SIG-M5 treated with dmso at 0.1 percent for 504 hours (cell line): ENCODE measurements around the gene CNKSR3.
A peak's percentile ranks its signal among the peaks of the same experiment; 100 is the strongest.

Experiments used
- DNase-seq: peaks from one replicate; lab custom pipeline; 2025; ENCODE audit not compliant: unreplicated experiment; lab: John Stamatoyannopoulos, UW

CNKSR3 gene

GRCh38 chr6:154428897-154429296 lies 81.6 kb downstream of the CNKSR3 start:
- no peak for DNase-seq

- DNase-seq, result no peak
Observed at GRCh38 chr6:154427446-154427845, 83.0 kb downstream of the CNKSR3 start.

GRCh38 chr6:154426997-154427396 lies 83.5 kb downstream of the CNKSR3 start:
- DNase-seq, result no peak

GRCh38 chr6:154425034-154425433 lies 85.5 kb downstream of the CNKSR3 start:
- DNase-seq, result no peak

GRCh38 chr6:154414021-154414813 lies 96.3 kb downstream of the CNKSR3 start:
- DNase-seq, result peak; percentile 77

GRCh38 chr6:154412106-154412820 lies 98.2 kb downstream of the CNKSR3 start:
- no peak for DNase-seq

GRCh38 chr6:154411076-154411475 lies 99.4 kb downstream of the CNKSR3 start:
- no peak for DNase-seq

GRCh38 chr6:154410619-154411072 lies 99.8 kb downstream of the CNKSR3 start:
- DNase-seq, result peak; percentile 8

- peak; percentile 13 for DNase-seq
Observed at GRCh38 chr6:154408891-154409500, 101.5 kb downstream of the CNKSR3 start.

GRCh38 chr6:154407440-154407839 lies 103.0 kb downstream of the CNKSR3 start:
- DNase-seq, result no peak

GRCh38 chr6:154406869-154407268 lies 103.6 kb downstream of the CNKSR3 start:
- DNase-seq, result no peak

GRCh38 chr6:154406301-154406700 lies 104.2 kb downstream of the CNKSR3 start:
- DNase-seq, result no peak

GRCh38 chr6:154404791-154405400 lies 105.6 kb downstream of the CNKSR3 start:
- no peak for DNase-seq

GRCh38 chr6:154403788-154404187 lies 106.7 kb downstream of the CNKSR3 start:
- DNase-seq, result no peak

- DNase-seq, result no peak
Observed at GRCh38 chr6:154402081-154402780, 108.3 kb downstream of the CNKSR3 start.

GRCh38 chr6:154399097-154399496 lies 111.4 kb downstream of the CNKSR3 start:
- no peak for DNase-seq

- no peak for DNase-seq
Observed at GRCh38 chr6:154397491-154398195, 112.8 kb downstream of the CNKSR3 start.

- DNase-seq, result no peak
Observed at GRCh38 chr6:154395878-154396277, 114.6 kb downstream of the CNKSR3 start.

- DNase-seq, result no peak
Observed at GRCh38 chr6:154395316-154395715, 115.2 kb downstream of the CNKSR3 start.

GRCh38 chr6:154394571-154394970 lies 115.9 kb downstream of the CNKSR3 start:
- DNase-seq, result no peak
